IMR-90 (cell line): ENCODE data around the gene ACOX1. TPM values are rescaled to one million over a fixed set of nuclear protein-coding genes. Genes with fewer than 3 reads are reported as not detected.

Experiments used
- ATAC-seq: fragments of 200-7000 bp; cut with Tn5 transposase; 2 replicates; pipeline ENCODE4 v1.9.1; 2020; ENCODE audit warnings: low read depth, mild to moderate bottlenecking, moderate library complexity
- BruUV-seq: library from RNA; stranded (reverse); fragments of 400-500 nt; replicated peaks from 2 replicates; lab custom pipeline; 2021; lab: Mats Ljungman, UMichigan
- CTCF ChIA-PET: fragments of 300-600 bp; formaldehyde crosslinking; extraction: SDS; loops from one replicate; lab custom pipeline; 2021; ENCODE audit warnings: antibody characterized with exemption; lab: Yijun Ruan, JAX
- POLR2A ChIA-PET: fragments of 300-600 bp; sonication (Branson Sonifier 250); formaldehyde crosslinking; loops from one replicate; lab custom pipeline; 2022; ENCODE audit warnings: antibody characterized with exemption; ENCODE audit not compliant: unreplicated experiment; lab: Charles Lee
- DNase-seq: peaks from one replicate; pipeline ENCODE4 v3.0.0; 2013
- H2AFZ ChIP-seq: replicated peaks from 2 replicates; pipeline ENCODE3; 2013; ENCODE audit warnings: low read length, mild to moderate bottlenecking; ENCODE audit not compliant: poor library complexity
- H2AK5ac ChIP-seq: 2 replicates; pipeline ENCODE4 v1.6.1; 2013; ENCODE audit warnings: low read depth, low read length, inconsistent platforms
- H2AK9ac ChIP-seq: replicated peaks from 2 replicates; pipeline ENCODE3; 2013; ENCODE audit warnings: mild to moderate bottlenecking, low read depth, low read length, moderate library complexity; ENCODE audit not compliant: poor library complexity
- H2BK120ac ChIP-seq: 2 replicates; pipeline ENCODE4 v1.6.1; 2013; ENCODE audit warnings: low read depth, low read length, inconsistent platforms
- H2BK15ac ChIP-seq: 3 replicates; pipeline ENCODE4 v1.6.1; 2013; ENCODE audit warnings: low read depth, low read length, inconsistent platforms
- H2BK20ac ChIP-seq: 2 replicates; pipeline ENCODE4 v1.6.1; 2013; ENCODE audit warnings: low read depth, mild to moderate bottlenecking, inconsistent platforms, low read length, moderate library complexity
- H2BK5ac ChIP-seq: 2 replicates; pipeline ENCODE4 v1.6.1; 2013; ENCODE audit warnings: mild to moderate bottlenecking, low read depth, low read length, inconsistent platforms; ENCODE audit not compliant: poor library complexity, severe bottlenecking
- H3K14ac ChIP-seq: replicated peaks from 2 replicates; pipeline ENCODE4 v1.6.1; 2013; ENCODE audit warnings: low read depth, low read length, inconsistent platforms
- H3K18ac ChIP-seq: 2 replicates; pipeline ENCODE4 v1.6.1; 2013; ENCODE audit warnings: low read depth, low read length, control low read depth
- H3K23ac ChIP-seq: 2 replicates; pipeline ENCODE4 v1.6.1; 2013; ENCODE audit warnings: low read depth, low read length, inconsistent platforms
- H3K27ac ChIP-seq: 2 replicates; pipeline ENCODE4 v1.5.1; 2013; ENCODE audit warnings: mild to moderate bottlenecking, control low read depth, low read length; ENCODE audit not compliant: insufficient read depth
- H3K27me3 ChIP-seq: 2 replicates; pipeline ENCODE4 v1.6.1; 2013; ENCODE audit warnings: low read length; ENCODE audit not compliant: control insufficient read depth, insufficient read depth
- H3K36me3 ChIP-seq: 2 replicates; pipeline ENCODE4 v1.6.1; 2013; ENCODE audit warnings: low read length, mixed read lengths; ENCODE audit not compliant: control insufficient read depth, insufficient read depth
- H3K4ac ChIP-seq: 2 replicates; pipeline ENCODE4 v1.6.1; 2013; ENCODE audit warnings: low read depth, low read length, inconsistent platforms
- H3K4me1 ChIP-seq: 2 replicates; pipeline ENCODE4 v1.6.1; 2013; ENCODE audit warnings: low read length, mixed read lengths; ENCODE audit not compliant: control insufficient read depth, insufficient read depth
- H3K4me2 ChIP-seq: 2 replicates; pipeline ENCODE4 v1.6.1; 2013; ENCODE audit warnings: low read depth, mild to moderate bottlenecking, control low read depth, low read length, moderate library complexity
- H3K4me3 ChIP-seq: 2 replicates; pipeline ENCODE4 v1.5.1; 2013; ENCODE audit warnings: low read depth, mild to moderate bottlenecking, control low read depth, low read length, moderate library complexity; ENCODE audit not compliant: insufficient read depth
- H3K56ac ChIP-seq: 2 replicates; pipeline ENCODE4 v1.6.1; 2013; ENCODE audit warnings: low read length, inconsistent platforms; ENCODE audit not compliant: insufficient read depth; ENCODE audit errors: extremely low read depth
- H3K79me1 ChIP-seq, 2 experiments: 2 replicates each; pipeline ENCODE4 v1.6.1; 2013; ENCODE audit warnings: low read length in 2 of 2, inconsistent platforms in 1 of 2, low read depth in 1 of 2
- H3K9ac ChIP-seq: 2 replicates; pipeline ENCODE4 v1.6.1; 2013; ENCODE audit warnings: low read depth, low read length, control low read depth
- H3K9me1 ChIP-seq: 2 replicates; pipeline ENCODE4 v1.6.1; 2013; ENCODE audit warnings: low read length, inconsistent platforms; ENCODE audit not compliant: insufficient read depth
- H3K9me3 ChIP-seq: 2 replicates; pipeline ENCODE4 v1.6.1; 2013; ENCODE audit warnings: low read length; ENCODE audit not compliant: control insufficient read depth, insufficient read depth
- H4K20me1 ChIP-seq: 2 replicates; pipeline ENCODE4 v1.6.1; 2013; ENCODE audit warnings: low read length, inconsistent platforms; ENCODE audit not compliant: insufficient read depth
- H4K5ac ChIP-seq: 2 replicates; pipeline ENCODE4 v1.6.1; 2013; ENCODE audit warnings: mild to moderate bottlenecking, low read depth, low read length, control low read depth
- H4K8ac ChIP-seq, 2 experiments: 2 replicates each; pipeline ENCODE4 v1.6.1; 2013; ENCODE audit warnings: low read depth in 2 of 2, low read length in 2 of 2, control low read depth in 1 of 2, inconsistent platforms in 1 of 2
- H4K91ac ChIP-seq: 2 replicates; pipeline ENCODE4 v1.6.1; 2013; ENCODE audit warnings: low read depth, low read length, inconsistent platforms; ENCODE audit not compliant: insufficient read depth
- CHD1 ChIP-seq: IDR thresholded peaks from 2 replicates; pipeline ENCODE4 v1.6.1; 2012; ENCODE audit warnings: low read depth, low read length, improper control_type of control experiment
- MAFK ChIP-seq: IDR thresholded peaks from 2 replicates; pipeline ENCODE4 v1.6.1; 2012; ENCODE audit warnings: low read depth, low read length, improper control_type of control experiment
- MAZ ChIP-seq: IDR thresholded peaks from 2 replicates; pipeline ENCODE4 v1.6.1; 2012; ENCODE audit warnings: low read depth, mild to moderate bottlenecking, low read length, improper control_type of control experiment, moderate library complexity, borderline replicate concordance
- MXI1 ChIP-seq: IDR thresholded peaks from 2 replicates; pipeline ENCODE4 v1.6.1; 2012; ENCODE audit warnings: low read depth, mild to moderate bottlenecking, low read length, moderate library complexity, borderline replicate concordance
- RFX5 ChIP-seq: IDR thresholded peaks from 2 replicates; pipeline ENCODE4 v1.8.0; 2012; ENCODE audit warnings: low read depth, mild to moderate bottlenecking, low read length, moderate library complexity
- WGBS, 2 experiments: methylation state at CpG; one replicate each; pipeline versions ENCODE4 v1.1.5 to v1.1.7; 2013; ENCODE audit warnings: missing lambda C conversion rate in 2 of 2; ENCODE audit not compliant: insufficient read length in 1 of 2; ENCODE audit errors: extremely low coverage in 2 of 2; 5-methylcytosine and 5-hydroxymethylcytosine counted together
- dilution Hi-C: fragments of 300-500 bp; cut with HindIII; formaldehyde crosslinking; loops from one replicate; pipeline ENCODE4 v1.14.3; 2018; ENCODE audit warnings: low sequenced_read_pairs; ENCODE audit not compliant: unreplicated experiment
- in situ Hi-C: fragments of 300-500 bp; cut with MboI; formaldehyde crosslinking; loops from 3 replicates; pipeline ENCODE4 v1.14.3; 2019; ENCODE audit warnings: low sequenced_read_pairs, inconsistent platforms, mixed read lengths
- intact Hi-C: fragments of 100-400 bp; cut with micrococcal nuclease; formaldehyde crosslinking; loops from 2 replicates; pipeline ENCODE4 v1.10.0; 2022
- polyA plus RNA-seq, 3 experiments: library from polyadenylated mRNA; depleted of rRNA; stranded (reverse); fragments of >200 nt; gene quantifications; 2 replicates each; pipeline ENCODE4 v1.2.3, GENCODE V29; 2012; ENCODE audit warnings: low replicate concordance in 1 of 3
- total RNA-seq: library from RNA; depleted of rRNA; stranded (reverse); fragments of >200 nt; gene quantifications from 2 replicates; pipeline ENCODE4 v1.2.3, GENCODE V29; 2012

Gene ACOX1
- total and polyA plus RNA-seq, 2 of the 4 experiments (the other 2 are of a cell fraction): 16.1 to 94.8 TPM

DNA sequence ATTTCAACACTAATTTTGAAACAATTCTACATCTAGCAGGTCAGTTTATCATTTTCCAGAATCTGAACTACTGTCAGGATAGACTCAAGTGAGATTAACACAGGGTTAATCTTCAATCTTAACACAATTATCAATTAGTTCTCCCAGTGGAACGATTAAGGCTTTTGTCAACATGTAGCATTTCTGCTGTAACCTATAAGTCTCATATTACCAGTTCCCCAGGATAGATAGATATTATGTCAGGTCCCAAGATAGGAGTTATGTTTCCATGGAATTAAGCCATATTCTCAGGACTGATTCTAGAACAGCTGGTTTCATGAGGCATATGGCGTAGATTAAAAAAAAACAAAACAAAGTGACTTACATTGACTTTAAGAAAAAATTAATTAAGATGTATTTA is 33.8 kb downstream of the ACOX1 start:
- no peak overlapping the region for H2BK15ac ChIP-seq
- ChIA-PET CTCF (no interaction called here), POLR2A (no interaction called here)
- H2AK5ac ChIP-seq: no peak overlapping the region
- intact Hi-C loops (no loop called here), dilution Hi-C loops (no loop called here), in situ Hi-C loops (no loop called here)
- DNase-seq (no peak), ATAC-seq (no peak)
- no TSS peak for BruUV-seq
- H4K20me1 ChIP-seq: no peaks in the 10 kb centered on the region
- no peak overlapping the region for H3K4me2 ChIP-seq
- peaks cover 4 to 5% of the 10 kb centered on the region in 2 experiments; a peak in 2 of 4 replicates for H3K79me1 ChIP-seq
- peaks cover 2% of the 10 kb centered on the region; the same call in 1 of the 2 replicates for H3K4me1 ChIP-seq
- H3K23ac ChIP-seq: no peak overlapping the region
- WGBS, 2 experiments: no CpG with 5 or more reads among the region's 2 CpGs
- peaks cover 3% of the 10 kb centered on the region; the same call in 1 of the 2 replicates for H3K9me1 ChIP-seq
- H3K27me3 ChIP-seq: no peaks in the 10 kb centered on the region
- no peak overlapping the region for H3K56ac ChIP-seq
- H3K14ac ChIP-seq: no peak overlapping the region
- H2AFZ ChIP-seq: no peak overlapping the region
- H2AK9ac ChIP-seq: no peak overlapping the region
- H3K9me3 ChIP-seq: no peaks in the 10 kb centered on the region
- peaks cover 25% of the 10 kb centered on the region for H3K36me3 ChIP-seq
- H2BK20ac ChIP-seq: no peak overlapping the region
- no peak overlapping the region for H3K4me3 ChIP-seq
- H3K9ac ChIP-seq: no peak overlapping the region
- no peak for TF ChIP-seq MAFK
- TF ChIP-seq MXI1: no peak
- TF ChIP-seq RFX5: no peak
- no peak for TF ChIP-seq MAZ
- no peak for TF ChIP-seq CHD1
- no peak overlapping the region for H3K4ac ChIP-seq
- H3K27ac ChIP-seq: no peak overlapping the region
- no peak overlapping the region for H4K91ac ChIP-seq
- no peak overlapping the region for H4K8ac ChIP-seq
- H3K18ac ChIP-seq: no peak overlapping the region
- no peak overlapping the region for H2BK5ac ChIP-seq
- H2BK120ac ChIP-seq: no peak overlapping the region
- no peak overlapping the region for H4K5ac ChIP-seq
